ENCODE data around the gene DMBX1. TPM values are rescaled to one million over a fixed set of nuclear protein-coding genes. Genes with fewer than 3 reads are reported as not detected.

The DMBX1 gene
- total and polyA plus RNA-seq, 9 of the 15 experiments (the other 6 are each of a cell fraction or from before 2014, with no cell fraction given), result 0.25 to 4.3 (median 1.0) TPM

- TF ChIP-seq ELK3 (CRISPR knock-in tag; IDR thresholded peaks at IDR 0.05) (no peak), HNRNPLL (IDR thresholded peaks at IDR 0.05; ENCODE audit: low read depth, low read length, poor library complexity, severe bottlenecking) (no peak), ZNF280B (CRISPR knock-in tag; IDR thresholded peaks at IDR 0.05) (no peak), FOXM1 (IDR thresholded peaks at IDR 0.05; ENCODE audit: low read depth) (no peak), FOXM1 (CRISPR knock-in tag; IDR thresholded peaks at IDR 0.05; ENCODE audit: low read depth) (no peak), ZNF384 (IDR thresholded peaks at IDR 0.05; ENCODE audit: low read depth, low read length) (no peak), MAFK (IDR thresholded peaks at IDR 0.05; ENCODE audit: low read length) (no peak), CUX1 (CRISPR knock-in tag; IDR thresholded peaks at IDR 0.05) (no peak), TRIM24 (IDR thresholded peaks at IDR 0.05) (no peak), PHTF2 (CRISPR knock-in tag; IDR thresholded peaks at IDR 0.05) (no peak), ZFP36 (IDR thresholded peaks at IDR 0.05; ENCODE audit: low read depth, low read length, partially characterized antibody) (no peak), MBD1 (CRISPR knock-in tag; IDR thresholded peaks at IDR 0.05) (no peak), NCOA4 (IDR thresholded peaks at IDR 0.05; ENCODE audit: partially characterized antibody) (no peak)
Measured at GRCh38 chr1:46446646-46447498, 42.8 kb upstream of the DMBX1 start (continued).
